Muscle of leg (tissue), 11 donors: ENCODE measurements around the gene TMEM161A. TPM values are rescaled to one million over a fixed set of nuclear protein-coding genes. Genes with fewer than 3 reads are reported as not detected.
A peak's percentile ranks its signal among the peaks of the same experiment; 100 is the strongest.

Source experiments
- DNase-seq: peaks from one replicate; pipeline ENCODE4 v3.0.0; 2013
- H3K27ac ChIP-seq: one replicate; pipeline ENCODE4 v1.5.1; 2013; ENCODE audit warnings: mild to moderate bottlenecking, low read length, control low read depth
- H3K27me3 ChIP-seq: one replicate; pipeline ENCODE4 v1.6.1; 2013; ENCODE audit warnings: low read length; ENCODE audit not compliant: control insufficient read depth, insufficient read depth
- H3K36me3 ChIP-seq: one replicate; pipeline ENCODE4 v1.6.1; 2013; ENCODE audit warnings: low read length; ENCODE audit not compliant: control insufficient read depth, insufficient read depth
- H3K4me1 ChIP-seq: one replicate; pipeline ENCODE4 v1.6.1; 2013; ENCODE audit warnings: low read length; ENCODE audit not compliant: control insufficient read depth, insufficient read depth
- H3K4me3 ChIP-seq: one replicate; pipeline ENCODE4 v1.5.1; 2013; ENCODE audit warnings: low read length, control low read depth
- H3K9me3 ChIP-seq: replicated peaks from 2 replicates; pipeline ENCODE4 v1.6.1; 2013; ENCODE audit warnings: low read depth, low read length; ENCODE audit not compliant: control insufficient read depth
- WGBS: methylation state at CpG from one replicate; pipeline ENCODE4 v1.1.5; 2013; ENCODE audit warnings: missing lambda C conversion rate; ENCODE audit not compliant: insufficient coverage; 5-methylcytosine and 5-hydroxymethylcytosine counted together
- polyA plus RNA-seq, 8 donors: library from polyadenylated mRNA; unstranded; fragments of 120-200 nt; gene quantifications; one replicate each; pipeline versions ENCODE4 v1.2.1 to v1.2.3, GENCODE V29; 2013; ENCODE audit warnings: inconsistent platforms in 1 of 8, low replicate concordance in 1 of 8; ENCODE audit not compliant: insufficient read length in 8 of 8, insufficient read depth in 1 of 8
- total RNA-seq: library from RNA; stranded (reverse); fragments of 120-200 nt; gene quantifications from one replicate; pipeline ENCODE4 v1.2.4, GENCODE V29; 2013

TMEM161A gene
- total and polyA plus RNA-seq, 9 donors = 18.5 to 36.4 (median 23.3) TPM

DNA sequence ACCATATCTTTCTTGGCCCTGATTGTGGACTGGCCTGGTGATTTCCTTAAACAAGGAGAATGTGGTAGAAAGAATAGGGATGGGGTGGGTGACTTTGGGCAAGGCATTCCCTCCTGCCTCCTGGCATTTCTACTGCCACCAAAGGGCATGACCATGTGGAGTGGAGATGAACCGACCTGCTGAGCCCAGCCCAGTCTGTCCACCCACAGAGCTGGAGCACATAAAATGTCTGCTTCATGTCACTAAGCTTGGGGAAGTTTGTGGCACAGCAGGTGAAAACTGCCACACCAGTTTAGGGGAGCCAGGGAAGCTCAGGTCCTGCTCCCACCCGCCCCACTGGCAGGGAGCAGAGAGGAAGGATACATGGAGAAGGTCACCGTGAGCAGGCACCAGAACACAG lies 6.3 kb downstream of the TMEM161A start:
- H3K4me3 ChIP-seq = no peak overlapping the region
- peaks cover 4% of the 10 kb centered on the region for H3K36me3 ChIP-seq
- peaks cover 11% of the 10 kb centered on the region for H3K9me3 ChIP-seq
- 100% methylated on average over 2 of the region's 3 CpGs for WGBS
- H3K27ac ChIP-seq = no peak overlapping the region
- DNase-seq = no peak
- H3K4me1 ChIP-seq = peaks cover 17% of the 10 kb centered on the region
- H3K27me3 ChIP-seq = no peaks in the 10 kb centered on the region

DNA sequence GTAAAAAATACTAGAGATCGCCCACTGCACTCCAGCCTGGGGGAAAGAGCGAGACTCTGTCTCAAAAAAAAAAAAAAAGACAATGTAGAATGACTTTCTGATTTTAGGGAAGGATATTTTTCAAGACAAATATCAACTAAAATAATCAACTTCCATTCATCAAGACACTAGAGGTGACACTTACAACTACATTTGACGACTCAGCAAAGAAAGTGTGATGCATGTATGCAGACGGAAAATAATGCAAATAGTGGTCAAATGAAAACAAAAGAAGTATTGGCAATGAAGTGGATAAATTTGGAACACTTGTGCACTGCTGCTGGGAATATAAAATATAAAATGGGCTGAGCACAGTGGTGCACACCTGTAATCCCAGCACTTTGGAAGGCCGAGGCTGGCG lies 12.2 kb downstream of the TMEM161A start:
- H3K27me3 ChIP-seq = no peaks in the 10 kb centered on the region
- peaks cover 5% of the 10 kb centered on the region for H3K36me3 ChIP-seq
- H3K4me3 ChIP-seq = no peak overlapping the region
- H3K4me1 ChIP-seq = no peaks in the 10 kb centered on the region
- DNase-seq = no peak
- no peaks in the 10 kb centered on the region for H3K9me3 ChIP-seq
- WGBS = 86% methylated on average over 1 of the region's 6 CpGs
- H3K27ac ChIP-seq = no peak overlapping the region

DNA sequence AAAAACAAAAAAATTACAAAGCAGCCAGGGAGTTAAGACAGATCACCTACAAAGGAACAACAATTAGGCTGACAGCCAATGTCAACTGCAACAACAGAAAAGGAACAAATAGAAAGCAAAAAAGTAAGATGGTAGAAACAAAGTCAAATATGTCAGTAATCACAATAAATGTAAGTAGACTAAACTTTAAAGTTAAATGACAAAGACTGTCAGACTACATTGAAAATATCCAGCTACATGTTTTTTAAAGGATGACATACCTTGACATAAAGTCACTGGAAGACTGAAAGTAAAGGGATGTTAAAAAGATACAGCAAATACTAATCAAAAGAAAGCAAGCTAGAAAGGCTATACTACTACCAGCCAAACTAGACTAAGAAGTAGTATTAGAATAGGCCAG lies 14.9 kb downstream of the TMEM161A start:
- Histone ChIP-seq H3K9me3 (no peaks in the 10 kb centered on the region), H3K36me3 (peaks cover 24% of the 10 kb centered on the region), H3K4me3 (no peak overlapping the region), H3K4me1 (no peaks in the 10 kb centered on the region), H3K27ac (no peak overlapping the region), H3K27me3 (no peaks in the 10 kb centered on the region)
- no peak for DNase-seq

- Histone ChIP-seq H3K36me3 (peaks cover 24% of the 10 kb centered on the region), H3K9me3 (no peaks in the 10 kb centered on the region), H3K27ac (no peak overlapping the region), H3K4me1 (no peaks in the 10 kb centered on the region), H3K27me3 (no peaks in the 10 kb centered on the region), H3K4me3 (no peak overlapping the region)
- 100% methylated on average over 1 of the region's 1 CpG for WGBS
- DNase-seq = no peak
Observed at GRCh38 chr19:19122902-19123301, 15.4 kb downstream of the TMEM161A start.

DNA sequence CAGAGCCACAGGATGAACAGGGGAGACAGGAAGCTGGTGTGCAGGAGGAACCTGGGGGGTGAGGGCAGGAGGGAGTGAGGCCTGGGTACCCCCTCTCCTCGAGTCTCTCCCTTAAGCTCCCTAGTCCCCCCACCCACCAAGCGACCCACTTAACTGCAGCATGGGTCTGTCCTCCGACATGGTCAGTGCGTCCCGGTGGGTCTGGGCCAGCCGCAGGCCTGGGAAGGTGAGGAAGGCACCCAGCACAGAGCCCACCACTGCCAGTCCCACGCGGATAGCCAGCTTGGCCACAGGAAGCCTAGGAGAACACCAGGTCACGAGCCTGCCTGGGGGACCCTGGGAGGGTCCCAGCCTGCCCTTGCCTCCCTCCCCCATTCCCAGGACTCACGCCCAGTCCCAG lies 16.9 kb downstream of the TMEM161A start:
- peaks cover 24% of the 10 kb centered on the region for H3K36me3 ChIP-seq
- no peak overlapping the region for H3K27ac ChIP-seq
- H3K9me3 ChIP-seq = no peaks in the 10 kb centered on the region
- no peak overlapping the region for H3K4me3 ChIP-seq
- WGBS = 93% methylated on average over 6 of the region's 10 CpGs
- DNase-seq = no peak
- H3K27me3 ChIP-seq = no peaks in the 10 kb centered on the region
- H3K4me1 ChIP-seq = no peaks in the 10 kb centered on the region

DNA sequence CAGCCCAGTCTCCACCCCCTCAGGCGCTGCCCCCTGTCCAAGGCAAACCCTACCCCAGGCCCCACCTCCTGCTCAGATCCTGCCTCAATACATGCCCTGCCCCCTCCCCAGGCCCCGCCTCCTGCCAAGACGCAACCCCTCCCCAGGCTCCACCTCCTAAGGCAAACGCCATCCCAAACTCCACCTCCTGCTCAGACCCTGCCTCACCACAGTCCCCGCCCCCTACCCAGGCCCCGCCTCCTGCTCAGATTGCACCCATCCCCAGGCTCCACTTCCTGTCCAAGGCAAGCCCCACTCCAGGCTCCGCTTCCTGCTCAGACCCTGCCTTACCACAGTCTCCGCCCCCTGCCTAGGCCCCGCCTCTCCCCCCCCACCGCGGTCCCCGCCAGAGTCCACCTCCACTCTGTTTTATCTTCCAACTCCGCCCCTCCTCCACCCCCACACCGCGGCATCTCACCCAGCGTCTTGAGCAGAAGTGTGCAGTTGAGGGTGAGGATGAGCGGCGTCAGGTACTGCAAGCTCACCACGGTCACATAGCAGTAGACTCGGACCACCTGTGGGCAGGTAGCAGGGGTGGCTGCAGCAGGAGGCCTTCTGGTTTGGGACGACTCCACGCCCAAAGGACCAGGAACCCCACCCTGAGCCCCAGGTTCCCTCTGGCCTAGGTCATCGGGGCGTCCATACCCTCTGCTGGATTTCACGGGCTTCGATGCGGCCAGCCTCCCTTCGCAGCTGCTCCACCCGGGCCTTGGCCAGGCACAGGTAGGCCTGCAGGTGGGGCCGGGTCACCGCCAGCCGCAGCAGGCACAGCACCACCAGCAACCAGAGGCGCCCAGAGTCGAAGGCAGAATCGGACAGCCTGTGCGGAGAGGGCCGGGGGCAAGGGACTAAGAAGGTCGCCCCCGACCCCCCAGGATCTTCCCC lies 17.7 kb downstream of the TMEM161A start:
- H3K4me1 ChIP-seq = no peaks in the 10 kb centered on the region
- no peak overlapping the region for H3K4me3 ChIP-seq
- no peaks in the 10 kb centered on the region for H3K9me3 ChIP-seq
- DNase-seq = peak; percentile 52
- H3K27ac ChIP-seq = no peak overlapping the region
- no peaks in the 10 kb centered on the region for H3K27me3 ChIP-seq
- WGBS = 45% methylated on average over 32 of the region's 39 CpGs
- peaks cover 24% of the 10 kb centered on the region for H3K36me3 ChIP-seq

DNA sequence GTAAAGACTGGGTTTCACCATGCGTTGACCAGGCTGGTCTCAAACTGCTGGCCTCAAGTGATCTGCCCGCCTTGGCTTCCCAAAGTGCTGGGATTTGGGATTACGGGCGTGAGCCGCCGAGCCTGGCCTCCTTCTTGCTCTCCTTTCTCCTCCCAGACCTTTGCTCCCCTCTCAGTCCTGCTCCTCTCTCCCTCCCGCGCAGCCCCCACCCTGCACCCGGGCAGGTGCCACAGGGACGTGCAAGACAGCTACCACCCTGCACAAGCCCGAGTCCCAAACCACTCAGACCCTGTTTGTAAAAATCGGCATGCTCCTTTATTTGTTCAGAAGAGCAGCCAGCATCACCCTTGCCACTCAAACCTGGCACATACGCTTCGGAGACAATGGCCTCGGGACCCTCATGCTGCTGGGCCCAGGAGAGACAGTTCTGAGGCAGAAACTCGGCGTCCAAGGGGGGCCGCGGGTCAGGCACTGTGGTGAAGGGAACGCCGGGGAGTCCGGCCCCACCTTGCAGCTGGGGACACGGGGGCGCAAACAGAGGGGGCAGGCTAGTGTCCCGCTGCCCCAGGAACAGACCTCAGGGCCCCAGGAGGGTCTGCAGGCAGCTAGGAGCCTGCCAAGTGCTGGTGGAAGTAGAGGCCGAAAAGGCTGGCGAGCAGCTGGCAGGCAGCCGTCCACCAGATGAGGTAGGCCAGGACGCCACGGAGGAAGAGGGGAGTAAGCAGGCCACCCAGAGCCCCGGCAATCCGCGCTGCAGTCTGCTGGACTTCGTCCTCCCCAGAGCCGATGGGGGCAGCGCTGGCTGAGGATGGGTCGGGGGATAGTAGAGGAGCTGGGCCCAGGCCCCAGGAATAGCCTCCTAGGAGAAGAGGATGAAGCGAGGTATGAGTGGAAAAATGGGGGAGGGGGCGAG lies 18.7 kb downstream of the TMEM161A start:
- 81% methylated on average over 37 of the region's 39 CpGs for WGBS
- Histone ChIP-seq H3K36me3 (peaks cover 24% of the 10 kb centered on the region), H3K27ac (no peak overlapping the region), H3K4me1 (no peaks in the 10 kb centered on the region), H3K9me3 (no peaks in the 10 kb centered on the region), H3K4me3 (no peak overlapping the region), H3K27me3 (no peaks in the 10 kb centered on the region)
- no peak for DNase-seq

GRCh38 chr19:19115954-19116353 lies 22.3 kb downstream of the TMEM161A start:
- Histone ChIP-seq H3K27ac (no peak overlapping the region), H3K4me3 (no peak overlapping the region), H3K27me3 (no peaks in the 10 kb centered on the region), H3K4me1 (peaks cover 20% of the 10 kb centered on the region), H3K36me3 (peaks cover 17% of the 10 kb centered on the region), H3K9me3 (no peaks in the 10 kb centered on the region)
- 73% methylated on average over 3 of the region's 9 CpGs for WGBS
- DNase-seq = no peak

DNA sequence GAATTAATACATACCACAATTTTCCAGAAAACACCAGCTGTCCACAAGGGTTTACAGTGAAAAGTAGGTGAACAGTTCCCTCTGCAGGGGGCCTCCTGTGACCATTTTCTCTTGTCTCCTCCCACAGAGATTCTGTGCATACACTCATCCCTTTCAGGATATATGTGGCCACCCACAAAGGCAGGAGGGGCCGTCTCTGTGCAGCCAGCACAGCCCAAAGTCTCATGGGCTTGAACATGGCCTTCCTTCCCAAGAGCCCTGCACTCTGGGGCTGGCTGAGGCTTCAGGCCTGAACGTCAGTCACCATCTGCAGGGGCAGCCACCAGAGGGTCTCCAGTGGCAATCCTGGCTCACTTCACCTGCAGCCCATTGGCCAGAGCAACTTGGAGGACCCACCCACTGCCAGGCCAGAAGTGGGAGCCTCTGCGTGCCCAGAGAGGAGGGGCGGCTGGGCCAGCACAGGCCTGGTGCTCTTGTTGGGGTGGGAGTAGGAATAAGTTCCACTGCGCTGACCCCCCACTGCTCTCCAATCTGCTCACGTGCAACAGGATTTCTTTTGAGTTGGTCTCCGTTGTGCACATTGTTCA lies 25.1 kb downstream of the TMEM161A start:
- no peak for DNase-seq
- Histone ChIP-seq H3K27me3 (no peaks in the 10 kb centered on the region), H3K4me3 (no peak overlapping the region), H3K27ac (no peak overlapping the region), H3K4me1 (peaks cover 28% of the 10 kb centered on the region), H3K36me3 (peaks cover 2% of the 10 kb centered on the region), H3K9me3 (no peaks in the 10 kb centered on the region)
- 4% methylated on average over 2 of the region's 7 CpGs for WGBS
